A673 (cell line): ENCODE results near the gene KIR3DL1. TPM values are rescaled to one million over a fixed set of nuclear protein-coding genes. Genes with fewer than 3 reads are reported as not detected.
"Not testable (repeated sequence)": the region's sequence is repeated elsewhere in the genome, so short reads cannot be mapped to it uniquely, and the experiment has no call there.

Experiments
- BruUV-seq: library from RNA; stranded (reverse); fragments of 400-500 nt; replicated peaks from 2 replicates; lab custom pipeline; 2021; lab: Mats Ljungman, UMichigan
- CTCF ChIA-PET: fragments of 300-600 bp; sonication (Branson Sonifier 250); formaldehyde crosslinking; loops from one replicate; lab custom pipeline; 2022; ENCODE audit warnings: antibody characterized with exemption; lab: Charles Lee
- POLR2A ChIA-PET: fragments of 300-600 bp; sonication (Branson Sonifier 250); formaldehyde crosslinking; loops from one replicate; lab custom pipeline; 2022; ENCODE audit warnings: antibody characterized with exemption; ENCODE audit not compliant: low non-redundant PET; lab: Charles Lee
- DNase-seq: peaks from one replicate; pipeline ENCODE4 v3.0.0-alpha.2; 2015; ENCODE audit warnings: low spot score
- H3K27ac ChIP-seq: fragments of 200-600 bp; sonication (generic); 2 replicates; pipeline ENCODE4 v1.5.1; 2016; ENCODE audit warnings: mixed run types, low read depth, mild to moderate bottlenecking, mixed read lengths, antibody characterized with exemption, low read length; ENCODE audit not compliant: poor library complexity, severe bottlenecking
- H3K27me3 ChIP-seq: fragments of 200-600 bp; sonication (generic); replicated peaks from 2 replicates; pipeline ENCODE4 v1.6.1; 2017; ENCODE audit warnings: mixed run types, low read depth, mild to moderate bottlenecking, mixed read lengths, antibody characterized with exemption, low read length; ENCODE audit not compliant: insufficient read depth, poor library complexity
- H3K36me3 ChIP-seq: fragments of 200-600 bp; sonication (generic); 2 replicates; pipeline ENCODE4 v1.6.1; 2016; ENCODE audit warnings: mixed run types, mild to moderate bottlenecking, mixed read lengths, antibody characterized with exemption, low read length; ENCODE audit not compliant: insufficient read depth, poor library complexity, severe bottlenecking
- H3K4me1 ChIP-seq: fragments of 200-600 bp; sonication (generic); 2 replicates; pipeline ENCODE4 v1.6.1; 2017; ENCODE audit warnings: mixed run types, mild to moderate bottlenecking, mixed read lengths, antibody characterized with exemption, low read length; ENCODE audit not compliant: insufficient read depth, poor library complexity, severe bottlenecking
- H3K4me3 ChIP-seq: fragments of 200-600 bp; sonication (generic); 2 replicates; pipeline ENCODE4 v1.5.1; 2016; ENCODE audit warnings: low read depth, mixed run types, mild to moderate bottlenecking, mixed read lengths, low read length; ENCODE audit not compliant: poor library complexity, severe bottlenecking
- H3K9me3 ChIP-seq: fragments of 200-600 bp; sonication (generic); 2 replicates; pipeline ENCODE4 v1.6.1; 2016; ENCODE audit warnings: mixed run types, low read depth, mild to moderate bottlenecking, mixed read lengths, antibody characterized with exemption, low read length; ENCODE audit not compliant: poor library complexity, severe bottlenecking
- CTCF ChIP-seq: fragments of 300-800, 200-600 bp; sonication (generic); conservative IDR thresholded peaks from 2 replicates; pipeline ENCODE4 v1.5.1; 2017; ENCODE audit warnings: low read depth, mild to moderate bottlenecking, antibody characterized with exemption, low read length, moderate library complexity, mixed read lengths
- EZH2 ChIP-seq: fragments of 200-600 bp; sonication (generic); IDR thresholded peaks from 2 replicates; pipeline ENCODE4 v1.6.1; 2017; ENCODE audit warnings: borderline replicate concordance, low read depth, mild to moderate bottlenecking, mixed read lengths, antibody characterized with exemption, low read length; ENCODE audit not compliant: poor library complexity, severe bottlenecking
- intact Hi-C: fragments of 100-400 bp; cut with micrococcal nuclease; formaldehyde crosslinking; loops from one replicate; pipeline ENCODE4 v1.10.0; 2022; ENCODE audit not compliant: unreplicated experiment
- total RNA-seq: library from RNA; stranded (reverse); gene quantifications from 2 replicates; pipeline ENCODE4 v1.2.3, GENCODE V29; 2021

KIR3DL1 gene
- total RNA-seq, 1 experiment from 2014 or later, result not detected

- CTCF ChIA-PET, POLR2A ChIA-PET, DNase-seq: not testable (repeated sequence)
Measured at GRCh38 chr19:54859421-54859820, 43.2 kb downstream of the KIR3DL1 start.

GRCh38 chr19:54863459-54863858 lies 47.2 kb downstream of the KIR3DL1 start:
- BruUV-seq, POLR2A ChIA-PET, CTCF ChIA-PET: not testable (repeated sequence)

More at GRCh38 chr19:54859421-54859820, 43.2 kb downstream of the KIR3DL1 start:
- H3K36me3 ChIP-seq, H3K9me3 ChIP-seq, H3K4me1 ChIP-seq, H3K4me3 ChIP-seq, intact Hi-C loops, H3K27ac ChIP-seq, BruUV-seq: not testable (repeated sequence)
- H3K27me3 ChIP-seq, result peaks cover 11% of the 10 kb centered on the region

GRCh38 chr19:54871696-54872095 lies 55.4 kb downstream of the KIR3DL1 start:
- intact Hi-C loops, result no loop called here
- H3K36me3 ChIP-seq, result no peaks in the 10 kb centered on the region
- no peak for DNase-seq
- no peak overlapping the region for H3K4me3 ChIP-seq
- peaks cover 53% of the 10 kb centered on the region for H3K27me3 ChIP-seq
- no peaks in the 10 kb centered on the region for H3K4me1 ChIP-seq
- no TSS peak for BruUV-seq
- no peak overlapping the region for H3K27ac ChIP-seq
- ChIA-PET POLR2A (no interaction called here), CTCF (no interaction called here)
- no peaks in the 10 kb centered on the region for H3K9me3 ChIP-seq
- TF ChIP-seq CTCF (no peak), EZH2 (no peak)

More at GRCh38 chr19:54863459-54863858, 47.2 kb downstream of the KIR3DL1 start:
- H3K36me3 ChIP-seq, intact Hi-C loops, DNase-seq, H3K9me3 ChIP-seq, H3K4me1 ChIP-seq, H3K27ac ChIP-seq, H3K4me3 ChIP-seq: not testable (repeated sequence)
- H3K27me3 ChIP-seq, result peaks cover 11% of the 10 kb centered on the region

GRCh38 chr19:54873990-54874389 lies 57.7 kb downstream of the KIR3DL1 start, which contains the start of gene FCAR:
FCAR (plus strand) TSS chr19:54874235; CDS start chr19:54874290, 55 bp downstream.
- no TSS peak for BruUV-seq
- CTCF ChIA-PET, result no interaction called here
- POLR2A ChIA-PET, result no interaction called here

More at GRCh38 chr19:54873990-54874389, 57.7 kb downstream of the KIR3DL1 start, which contains the start of gene FCAR:
- no peak for DNase-seq
- H3K36me3 ChIP-seq, result no peaks in the 10 kb centered on the region
- H3K4me3 ChIP-seq, result no peak within 1 kb of the TSS
- no peak within 1 kb of the TSS for H3K27ac ChIP-seq
- TF ChIP-seq CTCF, result no peak
- TF ChIP-seq EZH2, result no peak
- no peaks in the 10 kb centered on the region for H3K9me3 ChIP-seq
- no peaks in the 10 kb centered on the region for H3K4me1 ChIP-seq
- H3K27me3 ChIP-seq, result peaks cover 63% of the 10 kb centered on the region
- intact Hi-C loops, result no loop called here
